ENCODE data around the gene ARSG.

DNA sequence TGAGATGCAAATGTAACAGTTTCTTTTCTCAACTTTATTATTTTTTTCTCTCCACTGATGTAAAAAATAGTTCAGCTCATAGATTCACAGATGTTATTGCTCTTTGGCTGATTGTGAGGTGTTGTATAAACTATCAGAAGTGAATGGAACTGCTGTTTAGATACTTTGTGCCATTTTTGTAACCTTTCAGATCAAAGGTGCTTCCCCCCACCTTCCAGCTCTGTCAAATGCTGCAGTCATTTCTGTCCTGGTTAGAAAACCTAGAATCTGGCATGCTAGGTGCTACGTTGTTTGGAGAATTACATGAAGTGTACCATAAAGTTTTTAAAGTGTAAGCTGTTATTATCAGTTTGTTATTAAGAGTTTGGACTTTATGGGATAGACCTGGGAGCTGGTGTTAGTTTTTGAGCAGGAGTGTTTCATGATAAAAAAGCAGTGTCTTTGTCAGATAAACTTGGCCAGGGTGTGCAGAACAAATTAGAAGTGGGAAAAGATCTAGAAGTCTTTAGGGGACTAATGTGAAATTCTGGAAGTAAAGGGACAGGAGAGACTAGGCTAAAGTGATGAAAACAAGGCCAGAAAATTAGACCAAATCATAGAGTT lies 167.8 kb downstream of the ARSG start:
- TF ChIP-seq, protein P1, sequence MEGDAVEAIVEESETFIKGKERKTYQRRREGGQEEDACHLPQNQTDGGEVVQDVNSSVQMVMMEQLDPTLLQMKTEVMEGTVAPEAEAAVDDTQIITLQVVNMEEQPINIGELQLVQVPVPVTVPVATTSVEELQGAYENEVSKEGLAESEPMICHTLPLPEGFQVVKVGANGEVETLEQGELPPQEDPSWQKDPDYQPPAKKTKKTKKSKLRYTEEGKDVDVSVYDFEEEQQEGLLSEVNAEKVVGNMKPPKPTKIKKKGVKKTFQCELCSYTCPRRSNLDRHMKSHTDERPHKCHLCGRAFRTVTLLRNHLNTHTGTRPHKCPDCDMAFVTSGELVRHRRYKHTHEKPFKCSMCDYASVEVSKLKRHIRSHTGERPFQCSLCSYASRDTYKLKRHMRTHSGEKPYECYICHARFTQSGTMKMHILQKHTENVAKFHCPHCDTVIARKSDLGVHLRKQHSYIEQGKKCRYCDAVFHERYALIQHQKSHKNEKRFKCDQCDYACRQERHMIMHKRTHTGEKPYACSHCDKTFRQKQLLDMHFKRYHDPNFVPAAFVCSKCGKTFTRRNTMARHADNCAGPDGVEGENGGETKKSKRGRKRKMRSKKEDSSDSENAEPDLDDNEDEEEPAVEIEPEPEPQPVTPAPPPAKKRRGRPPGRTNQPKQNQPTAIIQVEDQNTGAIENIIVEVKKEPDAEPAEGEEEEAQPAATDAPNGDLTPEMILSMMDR (IDR thresholded peaks at IDR 0.05), result no peak
- TF ChIP-seq, protein P2, sequence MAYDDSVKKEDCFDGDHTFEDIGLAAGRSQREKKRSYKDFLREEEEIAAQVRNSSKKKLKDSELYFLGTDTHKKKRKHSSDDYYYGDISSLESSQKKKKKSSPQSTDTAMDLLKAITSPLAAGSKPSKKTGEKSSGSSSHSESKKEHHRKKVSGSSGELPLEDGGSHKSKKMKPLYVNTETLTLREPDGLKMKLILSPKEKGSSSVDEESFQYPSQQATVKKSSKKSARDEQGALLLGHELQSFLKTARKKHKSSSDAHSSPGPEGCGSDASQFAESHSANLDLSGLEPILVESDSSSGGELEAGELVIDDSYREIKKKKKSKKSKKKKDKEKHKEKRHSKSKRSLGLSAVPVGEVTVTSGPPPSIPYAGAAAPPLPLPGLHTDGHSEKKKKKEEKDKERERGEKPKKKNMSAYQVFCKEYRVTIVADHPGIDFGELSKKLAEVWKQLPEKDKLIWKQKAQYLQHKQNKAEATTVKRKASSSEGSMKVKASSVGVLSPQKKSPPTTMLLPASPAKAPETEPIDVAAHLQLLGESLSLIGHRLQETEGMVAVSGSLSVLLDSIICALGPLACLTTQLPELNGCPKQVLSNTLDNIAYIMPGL (CRISPR knock-in tag; IDR thresholded peaks at IDR 0.05; ENCODE audit: borderline replicate concordance), result no peak
- TF ChIP-seq, protein P3, sequence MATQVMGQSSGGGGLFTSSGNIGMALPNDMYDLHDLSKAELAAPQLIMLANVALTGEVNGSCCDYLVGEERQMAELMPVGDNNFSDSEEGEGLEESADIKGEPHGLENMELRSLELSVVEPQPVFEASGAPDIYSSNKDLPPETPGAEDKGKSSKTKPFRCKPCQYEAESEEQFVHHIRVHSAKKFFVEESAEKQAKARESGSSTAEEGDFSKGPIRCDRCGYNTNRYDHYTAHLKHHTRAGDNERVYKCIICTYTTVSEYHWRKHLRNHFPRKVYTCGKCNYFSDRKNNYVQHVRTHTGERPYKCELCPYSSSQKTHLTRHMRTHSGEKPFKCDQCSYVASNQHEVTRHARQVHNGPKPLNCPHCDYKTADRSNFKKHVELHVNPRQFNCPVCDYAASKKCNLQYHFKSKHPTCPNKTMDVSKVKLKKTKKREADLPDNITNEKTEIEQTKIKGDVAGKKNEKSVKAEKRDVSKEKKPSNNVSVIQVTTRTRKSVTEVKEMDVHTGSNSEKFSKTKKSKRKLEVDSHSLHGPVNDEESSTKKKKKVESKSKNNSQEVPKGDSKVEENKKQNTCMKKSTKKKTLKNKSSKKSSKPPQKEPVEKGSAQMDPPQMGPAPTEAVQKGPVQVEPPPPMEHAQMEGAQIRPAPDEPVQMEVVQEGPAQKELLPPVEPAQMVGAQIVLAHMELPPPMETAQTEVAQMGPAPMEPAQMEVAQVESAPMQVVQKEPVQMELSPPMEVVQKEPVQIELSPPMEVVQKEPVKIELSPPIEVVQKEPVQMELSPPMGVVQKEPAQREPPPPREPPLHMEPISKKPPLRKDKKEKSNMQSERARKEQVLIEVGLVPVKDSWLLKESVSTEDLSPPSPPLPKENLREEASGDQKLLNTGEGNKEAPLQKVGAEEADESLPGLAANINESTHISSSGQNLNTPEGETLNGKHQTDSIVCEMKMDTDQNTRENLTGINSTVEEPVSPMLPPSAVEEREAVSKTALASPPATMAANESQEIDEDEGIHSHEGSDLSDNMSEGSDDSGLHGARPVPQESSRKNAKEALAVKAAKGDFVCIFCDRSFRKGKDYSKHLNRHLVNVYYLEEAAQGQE (IDR thresholded peaks at IDR 0.05), result no peak
- TF ChIP-seq POLR2A (IDR thresholded peaks at IDR 0.05; ENCODE audit: low read length) (no peak), CEBPB (IDR thresholded peaks at IDR 0.05) (no peak), RAD21 (conservative IDR thresholded peaks at IDR 0.05 in 1 of 2, IDR thresholded peaks at IDR 0.05 in 1 of 2) (no peak), ZFP36 (IDR thresholded peaks at IDR 0.05; ENCODE audit: borderline replicate concordance, partially characterized antibody) (no peak), KDM1A (IDR thresholded peaks at IDR 0.05; ENCODE audit: low read depth) (no peak), HOXA7 (CRISPR knock-in tag; IDR thresholded peaks at IDR 0.05) (no peak), POLR2AphosphoS2 (conservative IDR thresholded peaks at IDR 0.05; ENCODE audit: low read length) (no peak), CBX2 (IDR thresholded peaks at IDR 0.05; ENCODE audit: borderline replicate concordance, low read depth) (no peak)
- TF ChIP-seq, protein P4, sequence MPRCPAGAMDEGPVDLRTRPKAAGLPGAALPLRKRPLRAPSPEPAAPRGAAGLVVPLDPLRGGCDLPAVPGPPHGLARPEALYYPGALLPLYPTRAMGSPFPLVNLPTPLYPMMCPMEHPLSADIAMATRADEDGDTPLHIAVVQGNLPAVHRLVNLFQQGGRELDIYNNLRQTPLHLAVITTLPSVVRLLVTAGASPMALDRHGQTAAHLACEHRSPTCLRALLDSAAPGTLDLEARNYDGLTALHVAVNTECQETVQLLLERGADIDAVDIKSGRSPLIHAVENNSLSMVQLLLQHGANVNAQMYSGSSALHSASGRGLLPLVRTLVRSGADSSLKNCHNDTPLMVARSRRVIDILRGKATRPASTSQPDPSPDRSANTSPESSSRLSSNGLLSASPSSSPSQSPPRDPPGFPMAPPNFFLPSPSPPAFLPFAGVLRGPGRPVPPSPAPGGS (IDR thresholded peaks at IDR 0.05), result no peak
- TF ChIP-seq, protein P5, sequence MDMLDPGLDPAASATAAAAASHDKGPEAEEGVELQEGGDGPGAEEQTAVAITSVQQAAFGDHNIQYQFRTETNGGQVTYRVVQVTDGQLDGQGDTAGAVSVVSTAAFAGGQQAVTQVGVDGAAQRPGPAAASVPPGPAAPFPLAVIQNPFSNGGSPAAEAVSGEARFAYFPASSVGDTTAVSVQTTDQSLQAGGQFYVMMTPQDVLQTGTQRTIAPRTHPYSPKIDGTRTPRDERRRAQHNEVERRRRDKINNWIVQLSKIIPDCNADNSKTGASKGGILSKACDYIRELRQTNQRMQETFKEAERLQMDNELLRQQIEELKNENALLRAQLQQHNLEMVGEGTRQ (IDR thresholded peaks at IDR 0.05), result no peak
- TF ChIP-seq, protein P6, sequence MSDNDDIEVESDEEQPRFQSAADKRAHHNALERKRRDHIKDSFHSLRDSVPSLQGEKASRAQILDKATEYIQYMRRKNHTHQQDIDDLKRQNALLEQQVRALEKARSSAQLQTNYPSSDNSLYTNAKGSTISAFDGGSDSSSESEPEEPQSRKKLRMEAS (IDR thresholded peaks at IDR 0.05), result no peak
